Activated CD4-positive, alpha-beta T cell treated with anti-CD3 and anti-CD28 coated beads for 48 hours (primary cell): Measurements from ENCODE around the gene BARHL1.

Source experiments
- DNase-seq: peaks from one replicate; pipeline ENCODE4 v3.0.0-alpha.2; 2020

Gene BARHL1

GRCh38 chr9:132582276-132582785 is at the start of gene BARHL1:
Gene BARHL1 (plus strand): TSS chr9:132582606. CDS start chr9:132582798, 192 bp downstream.
- no peak for DNase-seq

GRCh38 chr9:132534832-132535231 is 47.6 kb upstream of the BARHL1 start:
- DNase-seq = no peak

- DNase-seq = no peak
Observed at GRCh38 chr9:132536124-132536523, 46.3 kb upstream of the BARHL1 start.

- no peak for DNase-seq
Observed at GRCh38 chr9:132537352-132537751, 45.1 kb upstream of the BARHL1 start.

GRCh38 chr9:132538071-132538470 is 44.3 kb upstream of the BARHL1 start:
- no peak for DNase-seq

- DNase-seq = no peak
Observed at GRCh38 chr9:132539096-132539495, 43.3 kb upstream of the BARHL1 start.

- no peak for DNase-seq
Observed at GRCh38 chr9:132541051-132541450, 41.4 kb upstream of the BARHL1 start.

GRCh38 chr9:132541870-132542830 is 40.3 kb upstream of the BARHL1 start:
- no peak for DNase-seq

GRCh38 chr9:132543251-132543650 is 39.2 kb upstream of the BARHL1 start:
- no peak for DNase-seq

- no peak for DNase-seq
Observed at GRCh38 chr9:132543960-132544359, 38.4 kb upstream of the BARHL1 start.

GRCh38 chr9:132545578-132545977 is 36.8 kb upstream of the BARHL1 start:
- DNase-seq = no peak

GRCh38 chr9:132546148-132547051 is 36.0 kb upstream of the BARHL1 start:
- no peak for DNase-seq

- DNase-seq = no peak
Observed at GRCh38 chr9:132547052-132547431, 35.4 kb upstream of the BARHL1 start.

- no peak for DNase-seq
Observed at GRCh38 chr9:132547436-132547835, 35.0 kb upstream of the BARHL1 start.

- DNase-seq = no peak
Observed at GRCh38 chr9:132547976-132548730, 34.3 kb upstream of the BARHL1 start.

GRCh38 chr9:132548751-132549640 is 33.4 kb upstream of the BARHL1 start:
- DNase-seq = no peak

GRCh38 chr9:132551556-132551955 is 30.9 kb upstream of the BARHL1 start:
- DNase-seq = no peak

- no peak for DNase-seq
Observed at GRCh38 chr9:132552041-132552440, 30.4 kb upstream of the BARHL1 start.

GRCh38 chr9:132554755-132555154 is 27.7 kb upstream of the BARHL1 start:
- no peak for DNase-seq

GRCh38 chr9:132555528-132555927 is 26.9 kb upstream of the BARHL1 start:
- DNase-seq = no peak

- no peak for DNase-seq
Observed at GRCh38 chr9:132556235-132556634, 26.2 kb upstream of the BARHL1 start.

GRCh38 chr9:132556714-132557113 is 25.7 kb upstream of the BARHL1 start:
- DNase-seq = no peak
